H1 (cell line): ENCODE measurements around the gene KCNMA1. TPM values are rescaled to one million over a fixed set of nuclear protein-coding genes. Genes with fewer than 3 reads are reported as not detected.

ENCODE experiments used
- GABPA ChIP-seq: IDR thresholded peaks from 2 replicates; pipeline ENCODE4 v1.6.1; 2011; ENCODE audit warnings: mild to moderate bottlenecking, low read length, moderate library complexity, borderline replicate concordance; ENCODE audit not compliant: insufficient read depth
- GTF2F1 ChIP-seq: IDR thresholded peaks from 2 replicates; pipeline ENCODE4 v1.6.1; 2012; ENCODE audit warnings: low read depth, low read length, improper control_type of control experiment, borderline replicate concordance
- RAD21 ChIP-seq, 2 experiments: IDR thresholded peaks in 1 of 2; conservative IDR thresholded peaks in 1 of 2; 2 replicates each; pipeline ENCODE4 v1.6.1; 2011; ENCODE audit warnings: low read depth in 2 of 2, low read length in 2 of 2, improper control_type of control experiment in 1 of 2, inconsistent platforms in 1 of 2, mild to moderate bottlenecking in 1 of 2, moderate library complexity in 1 of 2
- polyA plus RNA-seq, 7 experiments: library from polyadenylated mRNA; depleted of rRNA in 3 of 7; stranded (reverse) in 5 of 7; unstranded in 2 of 7; fragments of >200 nt in 5 of 7; fragments of 200-250 nt in 2 of 7; gene quantifications; 1 replicate in 5 of 7; 2 replicates in 1 of 7; 4 replicates in 1 of 7; pipeline versions ENCODE4 v1.2.1 to v1.2.3, GENCODE V29; 2011 to 2013; ENCODE audit warnings: missing spikeins in 2 of 7, mixed read lengths in 2 of 7
- total RNA-seq: library from RNA; stranded (reverse); fragmentation: NEBNext Ultra II Directional; extraction: Animal tissue kit (Norgen Biotek cat#: 25700); gene quantifications from 2 replicates; pipeline ENCODE4 v1.2.1, GENCODE V29; 2021

The KCNMA1 gene
- total and polyA plus RNA-seq, 2 of the 8 experiments (the other 6 are each of a cell fraction or from before 2014, with no cell fraction given): 10.2 to 11.1 TPM

DNA sequence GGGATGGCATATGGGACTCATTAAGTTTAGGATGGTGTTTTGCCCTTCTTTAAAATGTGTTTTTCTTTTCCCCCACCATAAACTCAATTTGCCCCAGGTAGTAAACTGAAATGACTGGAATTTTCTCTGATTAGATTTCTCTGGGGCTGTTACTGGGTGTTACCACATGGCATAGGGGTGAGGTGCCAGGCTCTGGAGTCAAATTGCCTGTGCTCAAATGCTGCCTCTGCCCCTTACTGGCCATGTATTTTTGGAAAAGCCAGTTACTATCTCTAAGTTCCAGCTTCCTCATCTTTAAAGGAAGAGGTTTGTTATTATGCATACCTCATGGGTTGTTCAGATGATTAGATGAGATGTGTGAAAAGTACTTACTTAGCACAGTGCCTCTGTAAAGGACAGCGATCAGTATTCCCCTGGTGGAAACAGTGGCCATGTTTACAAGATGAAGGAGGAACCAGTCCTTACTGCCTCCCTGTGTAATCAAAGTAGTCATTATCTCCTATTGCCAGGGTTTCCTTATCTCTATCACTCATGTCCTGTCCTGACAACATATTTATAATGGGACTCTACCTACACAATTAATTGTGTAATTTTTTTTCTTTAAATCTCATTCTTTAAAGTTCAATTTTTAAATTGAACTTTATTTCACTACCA lies 352.0 kb downstream of the KCNMA1 start (continued):
- no peak for TF ChIP-seq RAD21 (IDR thresholded peaks at IDR 0.05 in 1 of 2, conservative IDR thresholded peaks at IDR 0.05 in 1 of 2; ENCODE audit: low read depth in 2 of 2, low read length in 2 of 2)
- TF ChIP-seq GABPA: no peak
- TF ChIP-seq GTF2F1: no peak
